NB4 (cell line): ENCODE results near the gene SEC23A.
"Not testable (repeated sequence)": the region's sequence is repeated elsewhere in the genome, so short reads cannot be mapped to it uniquely, and the experiment has no call there.

Experiments
- DNase-seq: peaks from one replicate; pipeline ENCODE4 v3.0.0; 2010; ENCODE audit warnings: low read depth
- H3K4me3 ChIP-seq: one replicate; pipeline ENCODE4 v1.5.1; 2011; ENCODE audit warnings: mild to moderate bottlenecking, low read depth, low read length, moderate library complexity
- MYC ChIP-seq: IDR thresholded peaks from 2 replicates; pipeline ENCODE4 v1.6.1; 2011; ENCODE audit warnings: low read depth, low read length
- POLR2A ChIP-seq: IDR thresholded peaks from 2 replicates; pipeline ENCODE4 v1.6.1; 2011; ENCODE audit warnings: mild to moderate bottlenecking; ENCODE audit not compliant: insufficient read length; ENCODE audit errors: extremely low read depth
- TF ChIP-seq, protein P1 (sequence below): IDR thresholded peaks from one replicate; pipeline ENCODE4 v1.5.1; 2012; ENCODE audit warnings: low read depth, low read length
- TF ChIP-seq, protein P2 (sequence below): IDR thresholded peaks from 2 replicates; pipeline ENCODE4 v1.6.1; 2011; ENCODE audit warnings: low read depth, low read length

Gene SEC23A

DNA sequence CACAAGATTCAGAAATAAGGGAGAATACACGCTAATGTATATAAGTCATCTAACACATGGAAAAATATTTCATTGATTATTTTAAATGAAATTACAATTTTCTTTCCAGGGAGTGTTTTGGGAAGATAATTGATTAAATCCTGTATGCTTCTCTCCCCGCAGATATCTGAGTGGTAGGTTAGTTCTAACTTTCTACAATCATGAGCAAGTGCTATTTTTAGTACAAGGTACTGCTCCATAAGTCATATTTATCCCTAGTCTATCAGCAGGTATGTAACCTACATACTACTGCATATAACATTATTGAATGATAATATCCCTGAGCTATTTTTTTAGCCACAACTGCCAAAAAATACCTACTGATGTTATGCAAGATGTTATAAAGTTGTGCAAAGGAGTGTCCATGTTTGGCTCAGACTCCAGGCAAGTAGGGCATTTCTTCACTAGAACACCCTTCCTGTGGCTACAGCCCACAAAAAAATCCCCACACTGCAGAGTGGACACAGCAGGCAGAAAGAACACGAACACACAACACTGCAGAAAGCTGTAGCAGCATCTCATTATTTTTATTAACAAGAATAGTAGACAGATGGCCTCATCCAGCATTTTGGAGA is 87.0 kb downstream of the SEC23A start:
- TF ChIP-seq, protein P1, sequence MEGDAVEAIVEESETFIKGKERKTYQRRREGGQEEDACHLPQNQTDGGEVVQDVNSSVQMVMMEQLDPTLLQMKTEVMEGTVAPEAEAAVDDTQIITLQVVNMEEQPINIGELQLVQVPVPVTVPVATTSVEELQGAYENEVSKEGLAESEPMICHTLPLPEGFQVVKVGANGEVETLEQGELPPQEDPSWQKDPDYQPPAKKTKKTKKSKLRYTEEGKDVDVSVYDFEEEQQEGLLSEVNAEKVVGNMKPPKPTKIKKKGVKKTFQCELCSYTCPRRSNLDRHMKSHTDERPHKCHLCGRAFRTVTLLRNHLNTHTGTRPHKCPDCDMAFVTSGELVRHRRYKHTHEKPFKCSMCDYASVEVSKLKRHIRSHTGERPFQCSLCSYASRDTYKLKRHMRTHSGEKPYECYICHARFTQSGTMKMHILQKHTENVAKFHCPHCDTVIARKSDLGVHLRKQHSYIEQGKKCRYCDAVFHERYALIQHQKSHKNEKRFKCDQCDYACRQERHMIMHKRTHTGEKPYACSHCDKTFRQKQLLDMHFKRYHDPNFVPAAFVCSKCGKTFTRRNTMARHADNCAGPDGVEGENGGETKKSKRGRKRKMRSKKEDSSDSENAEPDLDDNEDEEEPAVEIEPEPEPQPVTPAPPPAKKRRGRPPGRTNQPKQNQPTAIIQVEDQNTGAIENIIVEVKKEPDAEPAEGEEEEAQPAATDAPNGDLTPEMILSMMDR, result no peak
- TF ChIP-seq, protein P2, sequence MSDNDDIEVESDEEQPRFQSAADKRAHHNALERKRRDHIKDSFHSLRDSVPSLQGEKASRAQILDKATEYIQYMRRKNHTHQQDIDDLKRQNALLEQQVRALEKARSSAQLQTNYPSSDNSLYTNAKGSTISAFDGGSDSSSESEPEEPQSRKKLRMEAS, result no peak
- TF ChIP-seq POLR2A, result no peak
- TF ChIP-seq MYC, result no peak
- no peak for DNase-seq
- H3K4me3 ChIP-seq, result no peak overlapping the region

DNA sequence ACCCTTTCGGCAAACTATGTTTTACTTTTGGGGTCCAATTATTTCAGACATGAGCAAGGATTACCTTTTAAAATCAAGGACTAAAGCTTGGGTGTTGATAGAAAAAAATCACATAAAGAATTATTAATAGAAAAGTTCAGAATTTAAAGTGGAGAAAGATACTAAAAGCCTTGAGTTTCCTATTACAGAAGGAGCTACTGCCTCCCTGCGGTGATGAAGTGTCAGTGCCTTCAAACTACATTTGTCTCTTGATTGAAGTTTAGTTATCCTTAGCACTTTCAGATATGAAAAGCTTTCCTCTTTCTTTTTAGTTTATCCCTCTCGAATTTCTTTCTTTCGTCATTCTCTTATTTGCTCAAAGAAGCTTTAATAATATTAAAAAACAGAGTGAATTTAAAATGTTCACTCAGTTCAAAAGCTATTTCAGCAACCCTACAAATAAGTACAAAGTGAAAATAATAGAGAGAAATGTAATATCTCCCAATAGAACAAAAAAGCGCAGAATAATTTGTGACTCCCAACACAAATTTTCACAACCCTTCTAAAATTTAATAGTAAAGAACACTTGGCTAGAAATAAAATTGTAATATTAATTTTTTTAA is 87.6 kb downstream of the SEC23A start:
- peak; percentile 56 for DNase-seq
- TF ChIP-seq MYC, result no peak
- TF ChIP-seq, protein P1, result peak; percentile 80
- H3K4me3 ChIP-seq, result no peak overlapping the region

DNA sequence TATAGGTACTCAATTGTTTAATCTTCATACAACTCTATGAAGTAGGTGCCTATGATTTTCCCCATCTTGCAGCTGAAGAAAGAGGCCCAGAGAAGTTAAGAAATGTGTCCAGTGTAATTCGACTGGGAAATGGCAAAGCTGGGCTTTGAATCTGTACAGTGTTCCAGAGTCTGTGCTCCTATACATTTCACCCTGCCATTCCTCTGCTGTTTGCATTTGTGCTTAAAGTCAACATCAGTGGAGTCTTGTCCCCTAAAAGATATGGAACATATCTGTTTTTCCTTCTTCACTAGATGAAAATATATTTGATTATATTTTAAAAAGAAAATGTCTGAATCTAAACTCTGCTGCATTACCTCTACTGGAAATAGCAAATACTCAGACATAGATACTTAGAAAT is 88.6 kb downstream of the SEC23A start:
- H3K4me3 ChIP-seq, result no peak overlapping the region
- TF ChIP-seq, protein P2, result no peak
- TF ChIP-seq POLR2A, result no peak
- TF ChIP-seq, protein P1, result no peak
- no peak for TF ChIP-seq MYC

DNA sequence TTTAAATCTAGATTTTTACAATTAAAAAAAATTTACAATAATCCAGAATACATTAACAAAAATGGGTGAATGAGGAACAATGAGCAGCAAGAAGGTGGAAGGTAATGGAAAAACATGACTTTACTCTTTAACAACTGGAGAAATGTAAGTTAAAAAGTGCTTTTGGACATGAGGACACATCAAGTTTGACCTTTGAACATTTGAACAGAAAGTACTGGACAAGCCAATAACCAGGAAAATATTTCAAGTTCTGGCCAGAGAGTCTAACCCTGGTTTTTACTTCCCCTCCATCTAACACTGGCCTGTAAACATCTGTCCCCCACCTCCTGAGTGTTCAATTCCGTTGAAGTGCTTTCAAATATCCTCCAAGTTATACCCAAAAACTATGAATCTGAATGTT is 94.1 kb downstream of the SEC23A start:
- H3K4me3 ChIP-seq, DNase-seq: not testable (repeated sequence)

More for the DNA sequence above, 88.6 kb downstream of the SEC23A start:
- DNase-seq, result no peak

DNA sequence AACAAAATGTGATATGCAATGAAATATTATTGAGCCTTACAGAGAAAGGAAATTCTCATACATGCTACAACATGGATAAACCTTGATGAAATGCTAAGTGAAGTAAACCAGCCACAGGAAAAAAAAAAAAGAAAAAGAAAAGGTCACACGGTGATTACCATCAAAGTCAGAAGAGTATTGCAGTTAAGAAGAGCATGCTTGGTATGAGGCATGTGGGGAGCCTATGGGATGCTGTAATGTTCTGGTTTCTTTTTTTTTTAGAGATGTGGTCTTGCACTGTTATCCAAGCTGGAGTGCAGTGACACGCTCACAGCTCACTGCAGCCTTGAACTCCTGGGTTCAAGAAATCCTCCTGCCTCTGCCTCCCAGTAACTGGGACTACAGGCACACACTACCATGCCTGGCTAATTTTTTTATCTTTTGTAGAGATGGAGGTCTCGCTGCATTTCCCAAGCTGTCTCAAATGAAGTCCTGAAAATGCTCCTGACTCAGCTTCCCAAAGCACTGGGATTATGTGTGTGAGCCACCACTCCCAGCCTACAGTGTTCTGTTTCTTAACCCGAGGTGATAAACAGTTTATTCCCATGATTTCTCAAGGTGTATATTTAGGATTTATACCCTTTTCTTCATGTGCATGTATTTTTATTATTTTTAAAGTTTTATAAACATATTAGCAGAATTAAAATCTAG is 96.2 kb downstream of the SEC23A start:
- TF ChIP-seq, protein P2, result no peak
- TF ChIP-seq, protein P1, result no peak
- TF ChIP-seq POLR2A (no peak), MYC (no peak)
- DNase-seq, result no peak
- no peak overlapping the region for H3K4me3 ChIP-seq

DNA sequence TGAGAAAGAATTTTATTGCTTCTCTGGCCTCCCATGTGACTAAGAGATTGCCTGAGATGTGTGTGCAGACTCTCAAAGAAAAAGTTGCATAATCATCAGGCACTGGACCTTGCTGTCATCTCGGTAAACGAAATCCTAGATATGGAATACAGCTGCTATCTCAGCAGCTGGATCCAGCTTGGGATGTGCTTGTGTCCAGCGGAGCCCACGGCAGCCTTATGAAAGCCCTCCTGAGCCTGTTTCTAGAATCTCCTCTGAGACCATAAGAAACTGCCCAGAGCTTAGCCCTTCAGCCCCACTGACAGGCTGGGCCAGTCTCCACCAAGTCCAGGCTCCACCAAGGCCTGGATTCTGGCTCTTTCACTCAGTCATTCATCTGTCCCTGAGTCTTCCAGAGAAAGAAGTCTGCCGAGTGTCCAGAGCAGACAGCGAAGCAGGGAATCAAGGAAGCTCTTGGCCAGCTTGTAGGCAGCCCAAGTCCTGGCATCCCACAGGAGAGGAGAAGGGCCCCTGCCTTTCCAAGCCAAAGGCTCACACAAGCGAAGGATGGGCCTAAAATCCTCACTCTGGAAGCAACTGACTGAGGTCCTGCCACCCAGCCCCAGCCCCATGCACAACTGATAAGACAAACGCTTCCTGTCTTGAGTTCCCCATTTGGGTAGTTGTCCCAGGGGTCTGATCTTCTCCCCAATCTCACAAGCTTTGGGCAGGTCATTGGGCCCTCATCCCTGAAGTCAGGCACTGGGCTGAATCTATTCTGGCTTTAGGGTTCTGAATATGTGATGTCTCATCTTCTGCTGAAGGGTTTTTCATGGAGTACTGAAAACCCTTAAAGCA is 97.8 kb downstream of the SEC23A start:
- H3K4me3 ChIP-seq, result no peak overlapping the region
- peak; percentile 40 for DNase-seq
- TF ChIP-seq MYC, result no peak
- TF ChIP-seq, protein P2, result no peak
